ENCODE data around the gene UBE2E2.
"Not testable (repeated sequence)": the region's sequence is repeated elsewhere in the genome, so short reads cannot be mapped to it uniquely, and the experiment has no call there.

Gene UBE2E2
- 4.2 to 8.1 reads per million in 2 donors for total RNA-seq

DNA sequence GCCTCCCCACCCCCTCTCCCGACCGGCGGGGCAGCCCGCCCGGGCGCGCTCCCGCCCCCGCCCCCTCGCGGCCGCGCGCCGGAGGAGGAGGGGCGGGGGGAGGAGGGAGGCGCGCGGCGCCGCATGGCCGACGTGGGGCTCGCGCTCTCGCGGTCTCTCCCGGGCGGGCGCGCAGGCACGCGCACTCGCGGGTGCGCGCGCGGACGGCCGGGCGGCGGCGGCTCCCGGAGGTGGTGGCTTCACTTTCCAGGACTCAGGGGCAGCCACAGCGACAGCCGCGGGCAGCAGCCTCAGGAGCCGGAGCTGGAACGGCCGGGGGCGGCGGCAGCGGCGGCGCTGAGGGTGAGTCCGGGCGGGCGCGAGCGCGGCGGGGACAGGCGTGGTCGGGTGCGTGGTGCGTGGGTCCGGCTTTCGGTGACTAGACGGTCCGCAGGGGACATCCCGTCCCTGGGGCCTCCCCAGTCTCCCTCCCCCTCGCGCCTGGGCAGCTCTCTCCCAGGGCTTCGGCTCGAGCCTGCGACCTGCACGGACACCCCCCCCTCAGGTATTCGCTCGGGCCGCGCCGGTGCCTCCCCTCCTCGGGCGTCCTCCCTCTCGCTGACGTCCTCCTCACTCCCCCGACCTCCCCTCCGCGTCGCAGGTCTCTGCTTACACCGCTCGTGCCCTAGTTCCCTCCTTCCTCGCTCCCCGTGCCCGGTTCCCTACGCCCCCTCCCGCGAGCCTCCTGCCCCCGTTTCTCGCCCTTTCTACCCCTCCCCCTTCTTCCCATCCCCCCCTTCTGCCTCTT is at the start of gene UBE2E2:
Gene UBE2E2 (plus strand): TSS at position 407 of the 787 bp plus-strand sequence.
- DNase-seq, result peak; percentile 24

DNA sequence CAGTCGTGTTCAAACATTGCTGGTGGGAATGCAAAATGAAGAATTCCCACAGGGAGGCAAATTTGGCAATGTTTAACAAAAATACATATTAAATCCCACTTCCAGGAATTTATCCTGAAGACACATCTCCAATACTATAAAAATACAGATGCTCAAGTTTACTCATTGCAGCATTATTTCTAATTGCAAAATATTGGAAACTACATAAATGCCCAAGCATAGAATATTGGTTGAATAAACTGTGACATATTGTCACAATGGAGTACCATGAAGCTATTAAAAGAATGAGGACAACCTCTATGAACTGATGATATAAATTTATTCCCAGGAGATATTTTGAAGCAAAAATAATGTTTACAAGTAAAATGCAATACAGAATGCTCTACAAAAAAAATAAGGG is 49.7 kb upstream of the UBE2E2 start:
- no peak for DNase-seq

DNA sequence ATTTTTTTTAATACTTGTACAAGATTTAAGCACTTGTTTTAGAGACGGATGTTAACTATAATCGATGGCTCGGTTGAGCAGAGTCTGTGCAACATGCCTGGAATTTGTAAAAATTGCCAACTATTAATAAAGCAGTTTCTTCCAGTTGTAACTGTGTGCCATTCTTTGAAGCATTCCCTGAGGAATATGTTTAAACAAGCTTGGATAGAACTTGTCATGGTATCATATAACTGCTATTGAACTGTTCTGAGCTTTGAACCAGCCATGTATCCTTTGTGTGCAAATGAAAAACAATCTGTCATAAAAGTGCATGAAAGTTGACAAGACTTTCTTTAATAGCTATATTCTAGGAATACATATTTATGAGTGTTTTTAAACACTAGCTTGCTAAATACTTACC is 45.8 kb upstream of the UBE2E2 start:
- no peak for DNase-seq

DNA sequence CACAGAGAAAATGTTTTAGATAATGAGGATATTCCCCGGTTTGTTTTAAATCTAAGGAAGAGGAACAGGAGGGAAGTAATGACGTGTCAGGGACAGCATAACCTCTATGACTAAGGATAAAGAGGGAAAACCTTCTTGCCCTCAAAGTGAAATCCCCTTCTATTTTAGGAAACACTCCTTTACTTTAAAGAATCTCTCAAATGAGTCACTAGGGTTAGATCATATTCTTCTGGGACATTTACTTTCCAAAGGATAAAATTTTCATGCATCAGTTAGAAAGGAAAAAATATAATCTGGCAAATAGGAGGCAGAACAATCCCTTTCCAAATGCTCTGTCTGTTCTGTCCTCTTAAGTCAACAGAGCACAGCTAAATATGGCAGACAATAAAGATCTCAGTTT is 43.2 kb upstream of the UBE2E2 start:
- no peak for DNase-seq

DNA sequence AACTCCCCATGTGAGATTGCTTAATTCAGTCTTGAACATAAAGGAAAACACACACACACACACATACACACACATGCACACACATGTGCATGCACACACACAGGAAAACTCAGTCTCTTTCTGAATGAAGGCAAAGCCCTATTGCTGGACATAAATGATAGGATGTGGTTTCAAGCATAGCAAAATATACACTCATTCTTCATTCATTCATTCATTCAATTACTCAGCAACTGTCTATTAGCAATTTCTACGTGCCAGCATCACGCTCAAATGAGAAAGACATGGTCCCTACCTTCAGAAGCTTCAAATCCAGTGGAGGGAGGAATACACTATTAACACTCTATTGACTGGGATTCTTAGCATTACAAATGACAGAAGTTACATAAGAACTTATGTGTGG is 41.8 kb upstream of the UBE2E2 start:
- no peak for DNase-seq

DNA sequence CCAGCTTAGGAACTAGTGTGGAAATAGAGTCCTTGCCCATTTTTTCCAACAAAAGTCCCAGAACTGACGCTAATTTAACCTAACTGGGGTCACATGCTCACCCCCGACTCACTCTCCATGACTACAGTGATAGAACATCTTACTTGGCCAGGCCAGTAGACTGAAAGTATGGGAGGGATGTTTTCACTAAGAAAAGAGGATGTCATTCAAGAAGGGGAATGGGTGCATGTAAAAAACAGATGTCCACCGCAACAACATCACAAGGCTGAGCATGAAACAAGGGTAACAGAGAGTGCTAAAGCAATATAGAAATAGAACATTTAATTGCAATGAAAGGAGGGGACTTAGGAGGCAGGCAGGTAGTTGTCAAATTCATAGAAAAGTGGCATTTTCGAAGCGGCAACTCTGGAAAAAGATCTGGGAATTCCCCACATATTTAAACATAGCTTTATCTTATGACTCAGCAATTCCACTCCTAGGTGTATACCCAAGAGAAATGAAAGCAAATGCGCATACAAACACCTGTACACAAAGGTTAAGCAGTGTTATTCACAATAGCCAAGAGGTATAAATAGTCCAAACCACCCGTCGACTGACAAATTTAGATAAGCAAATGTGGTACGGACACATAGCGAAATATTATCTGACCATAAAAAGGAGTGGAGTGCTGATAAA is 41.1 kb upstream of the UBE2E2 start:
- DNase-seq, result no peak

DNA sequence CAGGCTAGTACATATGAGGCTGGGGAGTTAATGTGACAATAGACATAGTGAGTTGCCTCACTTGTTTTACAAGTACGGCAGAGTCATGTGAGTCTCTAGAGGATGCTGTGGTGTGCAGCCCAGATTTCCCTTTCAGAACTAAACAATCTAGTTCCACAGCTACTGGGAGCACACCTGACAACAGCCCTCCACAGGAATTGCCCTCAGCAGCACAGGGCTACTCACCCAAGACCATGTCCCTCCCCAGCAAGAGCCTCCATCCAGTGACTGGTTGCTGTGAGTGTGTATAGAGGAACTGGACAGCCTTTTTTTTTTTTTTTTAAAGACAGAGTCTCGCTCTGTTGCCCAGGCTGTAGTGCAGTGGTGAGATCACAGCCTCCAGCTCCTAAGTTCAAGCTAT is 40.2 kb upstream of the UBE2E2 start:
- no peak for DNase-seq

DNA sequence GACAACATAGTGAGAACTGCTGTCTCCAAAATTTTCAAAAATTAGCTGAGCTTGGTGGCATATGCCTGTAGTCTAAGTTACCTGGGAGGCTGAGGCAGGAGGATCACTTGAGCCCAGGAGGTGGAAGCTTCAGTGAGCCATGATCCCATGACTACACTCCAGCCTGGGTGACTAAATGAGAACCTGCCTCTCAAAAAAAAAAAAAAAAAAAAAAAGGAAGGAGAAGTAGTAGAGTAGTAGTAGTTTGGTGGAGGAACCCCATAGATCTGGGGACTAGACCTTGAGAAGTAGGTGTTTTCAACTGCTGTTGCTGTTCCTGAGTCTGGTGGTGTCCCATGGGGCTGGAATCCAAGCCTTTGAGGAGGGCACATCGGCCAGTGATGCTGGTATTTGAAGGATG is 38.4 kb upstream of the UBE2E2 start:
- no peak for DNase-seq

DNA sequence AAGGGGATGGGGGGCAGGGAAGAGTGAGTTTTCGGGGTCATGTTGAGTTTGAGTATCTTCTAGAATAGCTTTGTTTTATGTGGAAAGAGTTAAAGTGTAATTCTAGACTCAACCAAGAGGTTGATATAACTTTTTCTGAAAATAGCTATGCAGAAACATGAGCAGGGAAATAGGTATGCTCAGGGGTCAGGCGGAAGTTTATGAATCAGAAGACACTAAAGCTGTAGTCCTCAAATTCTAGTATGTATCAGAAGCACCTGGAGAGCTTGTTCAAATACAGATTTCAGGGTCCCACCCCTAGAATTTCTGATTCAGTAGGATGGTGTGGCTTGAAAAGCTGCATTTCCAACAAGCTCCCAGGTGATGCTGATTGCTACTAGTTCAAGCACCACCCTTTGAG is 37.6 kb upstream of the UBE2E2 start:
- no peak for DNase-seq

DNA sequence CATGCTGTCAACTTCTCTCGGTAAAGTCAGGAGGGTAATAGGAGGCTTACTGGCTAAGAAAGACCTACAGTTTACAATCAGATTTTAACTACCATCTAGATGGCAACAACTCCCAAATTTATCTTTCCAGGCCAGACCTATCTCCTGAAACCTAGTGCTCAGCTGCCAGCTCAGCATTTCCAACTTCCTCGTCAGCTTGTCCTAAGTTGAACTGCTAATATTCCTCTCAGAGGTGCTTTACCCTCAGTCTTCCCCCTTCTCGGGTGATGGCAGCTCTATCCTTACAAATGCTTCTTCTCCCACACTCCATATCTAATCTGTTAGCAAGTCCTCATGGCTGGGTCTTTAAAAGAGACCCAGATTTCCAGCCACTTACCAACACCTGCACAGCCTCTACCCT is 36.9 kb upstream of the UBE2E2 start:
- no peak for DNase-seq

DNA sequence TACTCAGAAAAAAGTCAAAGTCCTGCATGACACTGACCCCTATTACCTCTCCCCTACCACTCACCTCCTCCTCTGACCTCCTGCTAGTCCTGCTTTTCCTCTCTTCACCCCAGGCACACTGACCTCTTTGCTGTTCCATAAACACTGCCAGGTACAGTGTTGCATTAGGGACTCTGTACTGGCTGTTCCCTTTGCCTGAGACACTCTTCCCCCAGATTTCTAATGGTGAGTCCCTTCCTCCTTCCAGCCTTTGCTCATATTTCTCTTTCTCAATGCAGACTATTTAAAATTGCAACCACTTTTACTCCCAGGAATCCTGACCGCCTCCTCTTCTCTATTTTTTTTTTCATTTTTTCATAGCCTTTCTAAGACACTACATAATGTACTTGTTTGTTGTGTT is 36.3 kb upstream of the UBE2E2 start:
- DNase-seq, result no peak

DNA sequence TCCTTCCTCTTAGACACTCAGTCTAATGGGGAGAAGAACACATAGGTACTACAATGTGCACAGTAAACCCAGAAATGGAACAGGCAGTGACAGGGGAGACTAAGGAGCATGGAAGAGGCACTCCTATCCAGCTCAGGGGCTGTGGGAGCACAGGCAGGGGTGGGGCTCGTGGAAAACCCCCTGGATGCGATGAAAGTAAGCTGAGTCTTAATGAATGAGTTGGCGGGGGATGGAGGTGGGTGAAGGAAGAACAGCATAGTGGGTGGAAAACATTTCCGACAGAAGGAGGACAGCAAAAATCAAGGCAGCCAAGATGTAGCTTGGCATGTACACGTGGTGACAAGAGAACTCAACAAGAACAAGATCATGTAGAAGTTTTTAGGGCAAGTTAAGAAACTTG is 33.6 kb upstream of the UBE2E2 start:
- DNase-seq, result no peak

DNA sequence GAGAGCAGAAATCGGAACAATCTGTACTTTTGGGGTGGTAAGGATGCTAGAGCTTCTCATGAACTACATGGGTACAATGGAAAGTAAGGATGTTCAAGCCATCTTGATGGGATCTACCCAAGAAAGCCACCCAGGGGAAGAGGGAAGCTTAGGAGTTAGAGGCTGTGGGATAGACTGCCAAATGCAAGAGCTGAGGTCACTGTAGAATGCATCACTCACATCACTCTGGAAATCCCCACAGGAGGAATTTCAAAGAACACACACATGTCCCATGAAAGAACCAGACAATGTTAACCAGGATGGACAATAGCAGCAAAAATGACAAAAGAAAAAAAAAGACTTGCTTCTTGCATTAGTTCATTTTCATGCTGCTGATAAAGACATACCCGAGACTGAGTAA is 32.8 kb upstream of the UBE2E2 start:
- no peak for DNase-seq

DNA sequence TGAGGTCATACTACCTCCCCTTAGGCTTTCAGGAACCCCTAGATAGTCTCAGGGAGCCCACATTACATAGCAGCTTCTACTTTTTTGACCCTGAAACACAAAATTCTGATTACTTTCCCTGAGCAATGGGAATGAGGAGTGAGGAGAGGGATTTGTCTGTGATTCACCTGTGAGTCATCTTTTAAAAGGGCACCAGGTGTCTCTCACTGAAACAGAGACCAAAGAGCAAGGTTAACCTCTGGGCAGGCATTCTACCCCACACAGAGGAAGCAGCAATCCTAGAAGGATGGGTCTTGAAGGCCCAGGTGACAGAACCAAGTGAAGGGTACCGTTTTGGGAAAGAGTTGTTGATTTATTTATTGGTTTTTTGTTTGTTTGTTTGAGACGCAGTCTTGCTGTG is 31.1 kb upstream of the UBE2E2 start:
- no peak for DNase-seq

DNA sequence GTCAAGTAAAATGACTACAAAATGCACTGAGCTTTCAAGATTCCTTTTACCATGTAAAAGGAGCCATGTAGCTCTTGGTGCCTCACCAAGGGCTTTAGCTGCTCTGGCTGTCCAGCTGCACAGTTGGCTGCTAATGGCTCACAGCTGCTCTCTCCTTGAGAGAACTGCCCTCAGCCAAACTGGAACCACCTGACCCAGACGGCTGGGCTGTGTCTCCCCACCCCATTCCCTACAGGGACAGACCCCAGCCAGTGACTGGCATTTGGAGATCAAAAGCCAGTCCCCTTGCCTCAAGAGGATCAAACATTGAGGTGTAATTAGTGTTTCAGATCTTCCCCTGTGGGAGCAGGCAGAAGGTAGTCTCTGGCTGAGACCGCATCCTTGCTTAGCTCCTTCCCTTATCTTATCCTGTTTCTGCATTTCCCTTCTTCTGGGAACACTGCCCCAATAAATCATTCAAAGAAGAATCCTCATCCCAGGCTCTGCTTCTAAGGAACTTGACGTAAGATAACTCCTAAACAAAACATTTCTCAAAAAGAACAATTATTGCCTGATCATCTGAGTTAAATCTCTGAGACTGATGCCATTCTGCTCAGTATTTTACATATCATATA is 28.6 kb upstream of the UBE2E2 start:
- DNase-seq, result no peak

DNA sequence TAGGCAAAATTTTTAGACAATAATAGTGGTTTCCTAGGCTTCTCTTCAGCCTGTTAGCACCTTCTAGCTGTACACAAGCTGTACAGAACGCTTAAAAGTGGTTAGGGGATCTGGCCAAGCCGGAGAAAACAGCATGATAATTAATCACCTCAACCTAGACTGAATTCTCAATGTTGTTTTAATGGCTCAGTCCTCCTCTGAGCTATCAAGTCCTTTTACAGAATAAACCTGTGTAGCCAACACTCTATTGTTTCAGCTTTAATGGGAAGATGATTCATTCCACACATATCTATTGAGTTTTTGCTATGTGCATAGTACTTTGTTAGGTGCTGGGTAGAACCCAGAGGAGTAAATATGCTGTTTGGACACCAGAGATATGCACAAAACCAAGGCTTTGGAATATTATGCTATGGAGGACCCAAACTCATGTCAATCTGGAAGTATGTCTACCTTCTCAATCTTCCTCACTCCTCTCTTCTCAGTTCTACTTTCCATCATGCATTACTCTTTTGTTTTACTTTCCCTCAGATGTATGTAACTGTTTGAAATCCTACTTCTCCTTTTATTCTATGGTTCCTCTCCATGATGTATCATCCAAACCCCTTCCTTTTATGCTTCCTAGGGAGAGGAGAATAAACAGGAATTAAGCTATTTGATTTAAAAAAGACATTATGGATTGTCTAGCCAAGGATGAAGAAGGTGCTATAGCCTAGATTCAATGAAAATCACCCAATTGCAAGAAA is 27.6 kb upstream of the UBE2E2 start:
- no peak for DNase-seq

DNA sequence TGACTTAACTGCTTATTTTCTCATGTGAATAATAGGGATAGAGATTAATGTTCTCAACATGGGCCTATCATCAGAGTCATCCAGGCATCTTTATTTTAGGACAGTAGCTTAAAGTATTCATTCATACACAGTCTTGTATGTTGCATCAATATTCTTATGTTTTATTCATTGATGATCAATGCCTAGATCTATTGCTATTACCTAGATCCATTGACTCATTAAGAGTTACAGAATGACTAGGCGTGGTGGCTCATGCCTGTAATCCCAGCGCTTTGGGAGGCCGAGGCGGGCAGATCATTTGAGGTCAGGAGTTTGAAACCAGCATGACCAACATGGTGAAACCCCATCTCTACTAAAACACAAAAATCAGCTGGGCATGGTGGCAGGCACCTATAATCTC is 26.3 kb upstream of the UBE2E2 start:
- not testable (repeated sequence) for DNase-seq

DNA sequence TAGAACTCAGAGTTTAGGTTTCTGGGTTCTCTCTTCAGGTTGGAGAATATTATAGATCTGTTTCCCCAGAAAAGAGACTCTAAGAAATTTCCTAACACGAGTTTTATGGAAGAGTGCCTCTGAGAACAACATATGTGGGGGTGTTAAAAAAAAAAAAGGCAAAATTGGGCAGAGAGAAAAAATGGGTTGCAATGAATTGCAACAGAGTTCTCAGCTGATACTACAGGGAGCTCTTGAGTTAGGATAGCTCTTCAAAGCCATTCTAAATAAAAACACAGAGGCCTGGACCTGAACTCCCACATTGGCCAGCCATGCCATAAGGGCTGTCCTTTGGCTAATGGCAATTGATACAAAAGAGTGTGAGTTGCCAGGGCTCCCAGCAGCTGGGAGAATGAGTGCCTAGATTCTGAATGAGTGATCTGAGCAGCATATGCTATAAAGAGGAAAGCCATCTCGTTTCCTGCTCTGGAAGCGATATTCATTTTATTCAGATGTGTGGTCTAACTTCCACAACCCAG is 20.1 kb upstream of the UBE2E2 start:
- no peak for DNase-seq

DNA sequence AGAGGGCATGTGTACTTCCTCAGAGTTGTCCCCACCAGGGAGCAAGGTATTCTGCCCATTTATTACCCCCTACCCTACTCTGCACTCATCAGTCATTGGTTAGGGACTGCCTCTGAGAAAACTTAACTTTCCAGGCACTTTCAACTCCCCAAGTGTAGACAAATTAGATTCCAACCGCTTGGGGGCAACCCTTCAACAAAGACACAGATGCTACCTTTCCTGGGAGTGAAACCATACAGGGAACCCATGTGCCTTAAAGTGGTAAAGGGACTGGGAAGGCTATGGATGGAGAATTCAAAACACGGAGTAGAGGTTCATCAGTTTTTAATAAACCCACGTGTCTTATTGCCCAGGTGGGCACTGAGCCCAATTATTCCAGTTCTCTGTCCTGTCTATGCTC is 19.4 kb upstream of the UBE2E2 start:
- DNase-seq, result no peak

DNA sequence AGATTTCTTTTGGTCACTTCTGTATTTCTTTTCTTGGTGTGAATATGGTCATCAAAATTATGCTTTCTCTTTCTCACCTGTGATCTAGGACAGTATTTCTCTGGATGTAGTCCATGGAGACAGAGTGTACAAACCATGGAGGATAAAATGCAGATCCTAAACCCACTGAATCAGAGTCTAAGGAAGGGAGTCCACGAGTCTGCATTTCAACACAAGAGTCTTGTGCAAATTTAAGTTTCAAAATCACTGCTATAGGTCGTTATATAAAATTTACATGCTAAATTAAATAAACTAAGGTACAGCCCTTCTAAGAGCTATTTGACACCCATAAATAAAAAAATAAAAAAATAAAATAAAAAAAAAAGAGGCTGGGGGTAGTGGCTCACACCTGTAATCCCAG is 17.3 kb upstream of the UBE2E2 start:
- no peak for DNase-seq

DNA sequence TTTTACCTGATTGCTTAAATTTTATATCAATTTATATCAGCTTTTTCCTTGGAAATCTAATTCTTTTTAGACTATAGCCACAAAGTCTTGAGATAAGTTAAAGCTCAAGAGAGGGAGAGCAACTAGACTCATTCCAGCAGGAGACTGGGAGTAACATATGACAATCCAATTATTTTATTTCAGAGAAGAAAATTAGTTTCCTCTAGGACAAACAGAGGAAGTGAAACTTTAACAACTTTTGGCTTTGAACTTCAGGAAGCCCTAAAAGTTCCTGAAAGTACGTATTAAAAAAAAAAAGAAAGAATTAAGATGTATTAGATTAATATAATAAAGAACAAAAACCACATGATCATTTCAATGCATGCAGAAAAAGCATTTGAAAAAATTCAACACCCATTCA is 13.9 kb upstream of the UBE2E2 start:
- no peak for DNase-seq

DNA sequence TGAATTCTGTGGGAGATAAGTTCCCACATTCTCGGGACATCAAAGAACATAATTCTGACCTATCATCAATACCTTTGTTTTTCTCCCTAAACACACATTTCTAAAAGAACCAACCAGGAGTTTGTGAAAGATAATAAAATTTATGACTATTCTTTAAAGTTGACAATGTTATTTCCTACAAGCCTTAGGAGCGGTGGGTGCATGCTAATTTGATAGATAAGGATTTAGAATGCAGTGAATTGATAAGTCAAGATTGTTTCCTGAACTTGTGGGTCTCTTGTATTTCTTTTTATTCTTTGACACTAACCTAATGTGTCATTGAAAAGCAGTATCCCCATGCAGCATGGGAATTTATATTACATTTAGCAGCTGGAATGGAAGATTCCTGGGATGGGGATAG is 10.3 kb upstream of the UBE2E2 start:
- no peak for DNase-seq

DNA sequence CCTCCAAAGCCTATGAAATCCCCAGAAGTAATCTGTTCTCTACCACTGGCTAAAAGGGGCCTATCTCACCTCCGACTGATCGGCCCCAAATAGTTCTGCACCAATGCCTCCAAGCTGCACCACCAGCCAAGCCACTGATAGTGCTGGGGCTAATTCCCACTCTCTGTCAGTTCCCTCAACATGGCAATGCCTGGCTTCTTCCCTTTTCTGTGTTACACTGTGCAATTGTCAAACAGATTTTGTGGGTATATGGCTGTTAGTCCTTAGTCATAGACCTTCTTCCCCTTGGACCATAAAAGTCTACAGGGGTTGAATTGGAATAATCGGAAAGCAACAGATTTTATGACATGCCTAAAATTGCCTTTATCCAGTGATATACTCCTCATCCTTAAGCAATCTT is 9.3 kb upstream of the UBE2E2 start:
- DNase-seq, result no peak
